GM23338 (cell line): ENCODE results near the gene STPG2.

Experiments
- CREB1 ChIP-seq: fragments of 250-450 bp; sonication (Bioruptor Pico); IDR thresholded peaks from 2 replicates; pipeline ENCODE4 v1.5.0; 2020; ENCODE audit warnings: low read depth, mild to moderate bottlenecking, moderate library complexity
- EZH2 ChIP-seq: fragments of 200-600 bp; sonication (generic); IDR thresholded peaks from one replicate; pipeline ENCODE4 v1.8.0; 2017; ENCODE audit warnings: antibody characterized with exemption, mild to moderate bottlenecking, low read depth; ENCODE audit not compliant: unreplicated experiment
- EZH2phosphoT487 ChIP-seq: fragments of 200-600 bp; sonication (generic); IDR thresholded peaks from one replicate; pipeline ENCODE4 v1.8.1; 2018; ENCODE audit warnings: antibody characterized with exemption; ENCODE audit not compliant: unreplicated experiment
- JUNB ChIP-seq: IDR thresholded peaks from one replicate; pipeline ENCODE4 v1.6.1; 2016; ENCODE audit warnings: antibody characterized with exemption; ENCODE audit not compliant: unreplicated experiment
- POLR2AphosphoS5 ChIP-seq: IDR thresholded peaks from 2 replicates; pipeline ENCODE4 v1.6.1; 2016; ENCODE audit warnings: antibody characterized with exemption, low read depth
- REST ChIP-seq: IDR thresholded peaks from one replicate; pipeline ENCODE4 v1.6.1; 2018; ENCODE audit warnings: antibody characterized with exemption; ENCODE audit not compliant: unreplicated experiment
- TF ChIP-seq, protein P1 (sequence below), 2 experiments: fragments of 200-600 bp in 1 of 2; sonication (generic) in 1 of 2; conservative IDR thresholded peaks; 2 replicates each; pipeline versions ENCODE4 v1.5.1 to v1.6.1; 2016 to 2017; ENCODE audit warnings: antibody characterized with exemption in 2 of 2, low read depth in 2 of 2, mild to moderate bottlenecking in 2 of 2, moderate library complexity in 1 of 2
- TF ChIP-seq, protein P2 (sequence below): IDR thresholded peaks from 2 replicates; pipeline ENCODE4 v1.6.1; 2016; ENCODE audit warnings: antibody characterized with exemption

DNA sequence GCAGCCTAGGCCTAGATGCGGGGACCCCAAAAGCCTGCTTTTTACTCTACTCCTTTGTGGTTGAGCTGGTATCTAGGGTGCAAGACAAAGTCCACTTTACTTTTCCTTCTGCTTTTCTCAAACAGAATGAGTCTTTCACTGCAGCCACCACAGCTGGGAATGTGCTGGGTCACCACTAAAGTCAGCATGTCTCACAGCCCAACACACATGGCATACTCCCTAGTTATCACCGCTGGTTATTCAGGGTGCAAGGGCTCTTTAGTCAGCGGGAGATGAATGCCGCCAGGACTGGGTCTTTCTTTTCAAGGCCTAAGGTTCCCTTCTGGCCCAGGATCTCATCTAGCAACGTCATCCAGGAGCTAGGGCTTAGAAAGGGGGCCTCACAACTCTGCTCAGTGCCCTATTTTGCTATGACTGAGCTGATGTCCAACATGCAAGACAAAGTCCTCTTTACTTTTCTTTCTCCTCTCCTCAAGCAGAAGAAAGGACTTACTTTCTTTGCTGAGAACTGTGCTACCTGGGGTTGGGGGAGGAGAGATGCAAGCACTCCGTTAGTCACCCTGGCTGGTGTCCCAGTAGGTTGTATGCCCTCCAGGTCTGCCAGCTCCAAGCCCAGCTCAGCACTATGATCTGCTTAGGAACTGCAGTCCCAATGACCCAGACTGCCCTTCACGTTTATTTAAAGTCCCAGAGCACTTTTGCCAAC, 22.9 kb upstream of the STPG2 start:
- TF ChIP-seq, protein P1, sequence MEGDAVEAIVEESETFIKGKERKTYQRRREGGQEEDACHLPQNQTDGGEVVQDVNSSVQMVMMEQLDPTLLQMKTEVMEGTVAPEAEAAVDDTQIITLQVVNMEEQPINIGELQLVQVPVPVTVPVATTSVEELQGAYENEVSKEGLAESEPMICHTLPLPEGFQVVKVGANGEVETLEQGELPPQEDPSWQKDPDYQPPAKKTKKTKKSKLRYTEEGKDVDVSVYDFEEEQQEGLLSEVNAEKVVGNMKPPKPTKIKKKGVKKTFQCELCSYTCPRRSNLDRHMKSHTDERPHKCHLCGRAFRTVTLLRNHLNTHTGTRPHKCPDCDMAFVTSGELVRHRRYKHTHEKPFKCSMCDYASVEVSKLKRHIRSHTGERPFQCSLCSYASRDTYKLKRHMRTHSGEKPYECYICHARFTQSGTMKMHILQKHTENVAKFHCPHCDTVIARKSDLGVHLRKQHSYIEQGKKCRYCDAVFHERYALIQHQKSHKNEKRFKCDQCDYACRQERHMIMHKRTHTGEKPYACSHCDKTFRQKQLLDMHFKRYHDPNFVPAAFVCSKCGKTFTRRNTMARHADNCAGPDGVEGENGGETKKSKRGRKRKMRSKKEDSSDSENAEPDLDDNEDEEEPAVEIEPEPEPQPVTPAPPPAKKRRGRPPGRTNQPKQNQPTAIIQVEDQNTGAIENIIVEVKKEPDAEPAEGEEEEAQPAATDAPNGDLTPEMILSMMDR (conservative IDR thresholded peaks at IDR 0.05; ENCODE audit: low read depth in 2 of 2), result no peak
- no peak for TF ChIP-seq EZH2
- no peak for TF ChIP-seq JUNB
- TF ChIP-seq, protein P2, sequence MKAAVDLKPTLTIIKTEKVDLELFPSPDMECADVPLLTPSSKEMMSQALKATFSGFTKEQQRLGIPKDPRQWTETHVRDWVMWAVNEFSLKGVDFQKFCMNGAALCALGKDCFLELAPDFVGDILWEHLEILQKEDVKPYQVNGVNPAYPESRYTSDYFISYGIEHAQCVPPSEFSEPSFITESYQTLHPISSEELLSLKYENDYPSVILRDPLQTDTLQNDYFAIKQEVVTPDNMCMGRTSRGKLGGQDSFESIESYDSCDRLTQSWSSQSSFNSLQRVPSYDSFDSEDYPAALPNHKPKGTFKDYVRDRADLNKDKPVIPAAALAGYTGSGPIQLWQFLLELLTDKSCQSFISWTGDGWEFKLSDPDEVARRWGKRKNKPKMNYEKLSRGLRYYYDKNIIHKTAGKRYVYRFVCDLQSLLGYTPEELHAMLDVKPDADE, result no peak
- no peak for TF ChIP-seq CREB1 (CRISPR knock-in tag)
- no peak for TF ChIP-seq REST
- TF ChIP-seq POLR2AphosphoS5, result no peak
- TF ChIP-seq EZH2phosphoT487, result no peak
